Calu3 (cell line): Measurements from ENCODE around the gene RNU6-8. TPM values are rescaled to one million over a fixed set of nuclear protein-coding genes. Genes with fewer than 3 reads are reported as not detected.

Source experiments
- BruUV-seq: library from RNA; stranded (reverse); fragments of 400-500 nt; replicated peaks from 2 replicates; lab custom pipeline; 2021; lab: Mats Ljungman, UMichigan
- CTCF ChIA-PET: fragments of 300-600 bp; sonication (Branson Sonifier 250); formaldehyde crosslinking; loops from one replicate; lab custom pipeline; 2022; ENCODE audit warnings: antibody characterized with exemption; lab: Charles Lee
- DNase-seq: peaks from one replicate; pipeline ENCODE4 v3.0.0; 2022
- H3K27ac Mint-ChIP-seq: one replicate; pipeline ENCODE4 v1.8.0; 2022; ENCODE audit warnings: mixed read lengths; ENCODE audit not compliant: unreplicated experiment
- H3K27me3 Mint-ChIP-seq: one replicate; pipeline ENCODE4 v1.8.0; 2022; ENCODE audit warnings: mixed read lengths; ENCODE audit not compliant: unreplicated experiment
- H3K36me3 Mint-ChIP-seq: one replicate; pipeline ENCODE4 v1.8.0; 2022; ENCODE audit warnings: mild to moderate bottlenecking, moderate library complexity, mixed read lengths; ENCODE audit not compliant: insufficient read depth, unreplicated experiment
- H3K4me1 Mint-ChIP-seq: one replicate; pipeline ENCODE4 v1.8.0; 2022; ENCODE audit warnings: mild to moderate bottlenecking, low read depth, mixed read lengths; ENCODE audit not compliant: unreplicated experiment
- H3K4me3 Mint-ChIP-seq: one replicate; pipeline ENCODE4 v1.8.0; 2022; ENCODE audit warnings: mild to moderate bottlenecking, low read depth, moderate library complexity, mixed read lengths; ENCODE audit not compliant: unreplicated experiment
- H3K9me3 Mint-ChIP-seq: one replicate; pipeline ENCODE4 v1.8.0; 2022; ENCODE audit warnings: low read depth, mixed read lengths; ENCODE audit not compliant: unreplicated experiment
- CTCF ChIP-seq: fragments of 200-600 bp; IDR thresholded peaks from one replicate; pipeline ENCODE4 v1.8.0; 2022; ENCODE audit warnings: antibody characterized with exemption; ENCODE audit not compliant: unreplicated experiment
- intact Hi-C: fragments of 100-400 bp; cut with micrococcal nuclease; formaldehyde crosslinking; loops from one replicate; pipeline ENCODE4 v1.10.0; 2022; ENCODE audit not compliant: unreplicated experiment
- total RNA-seq: library from RNA; stranded (reverse); gene quantifications from 2 replicates; pipeline ENCODE4 v1.2.3, GENCODE V29; 2022

The RNU6-8 gene
- total RNA-seq, 1 experiment from 2014 or later: not detected

GRCh38 chr14:32226056-32226455, 23.0 kb upstream of the RNU6-8 start:
- no TSS peak for BruUV-seq
- intact Hi-C loops: no loop called here
- no peak for TF ChIP-seq CTCF
- H3K36me3 Mint-ChIP-seq: no peaks in the 10 kb centered on the region
- CTCF ChIA-PET: no interaction called here
- H3K27me3 Mint-ChIP-seq: peaks cover 47% of the 10 kb centered on the region
- H3K4me1 Mint-ChIP-seq: peaks cover 39% of the 10 kb centered on the region
- no peak overlapping the region for H3K4me3 Mint-ChIP-seq
- no peaks in the 10 kb centered on the region for H3K9me3 Mint-ChIP-seq
- no peak overlapping the region for H3K27ac Mint-ChIP-seq
- DNase-seq: no peak

- Mint-ChIP-seq H3K4me1 (peaks cover 37% of the 10 kb centered on the region), H3K9me3 (no peaks in the 10 kb centered on the region), H3K36me3 (no peaks in the 10 kb centered on the region), H3K27ac (no peak overlapping the region), H3K27me3 (peaks cover 48% of the 10 kb centered on the region), H3K4me3 (no peak overlapping the region)
- no TSS peak for BruUV-seq
- no peak for DNase-seq
- TF ChIP-seq CTCF: no peak
- CTCF ChIA-PET: no interaction called here
- intact Hi-C loops: no loop called here
Measured at GRCh38 chr14:32225378-32225920, 22.4 kb upstream of the RNU6-8 start.

GRCh38 chr14:32224737-32225377, 21.8 kb upstream of the RNU6-8 start:
- intact Hi-C loops: no loop called here
- Mint-ChIP-seq H3K9me3 (no peaks in the 10 kb centered on the region), H3K36me3 (no peaks in the 10 kb centered on the region), H3K27me3 (peaks cover 45% of the 10 kb centered on the region), H3K4me1 (peaks cover 31% of the 10 kb centered on the region), H3K27ac (no peak overlapping the region), H3K4me3 (no peak overlapping the region)
- TF ChIP-seq CTCF: peak; percentile 51
- CTCF ChIA-PET: no interaction called here
- no TSS peak for BruUV-seq
- peak; percentile 64 for DNase-seq

GRCh38 chr14:32217301-32217700, 14.2 kb upstream of the RNU6-8 start:
- H3K9me3 Mint-ChIP-seq: no peaks in the 10 kb centered on the region
- peaks cover 35% of the 10 kb centered on the region for H3K27me3 Mint-ChIP-seq
- no TSS peak for BruUV-seq
- no peak overlapping the region for H3K27ac Mint-ChIP-seq
- no peaks in the 10 kb centered on the region for H3K4me1 Mint-ChIP-seq
- no peak for TF ChIP-seq CTCF
- H3K4me3 Mint-ChIP-seq: no peak overlapping the region
- intact Hi-C loops: no loop called here
- H3K36me3 Mint-ChIP-seq: no peaks in the 10 kb centered on the region
- no peak for DNase-seq
- CTCF ChIA-PET: no interaction called here
